Measurements from ENCODE around the gene RIPOR3. TPM values are rescaled to one million over a fixed set of nuclear protein-coding genes. Genes with fewer than 3 reads are reported as not detected.

Gene RIPOR3
- total and polyA plus RNA-seq, 4 donors, result 5.6 to 90.3 (median 16.3) TPM

DNA sequence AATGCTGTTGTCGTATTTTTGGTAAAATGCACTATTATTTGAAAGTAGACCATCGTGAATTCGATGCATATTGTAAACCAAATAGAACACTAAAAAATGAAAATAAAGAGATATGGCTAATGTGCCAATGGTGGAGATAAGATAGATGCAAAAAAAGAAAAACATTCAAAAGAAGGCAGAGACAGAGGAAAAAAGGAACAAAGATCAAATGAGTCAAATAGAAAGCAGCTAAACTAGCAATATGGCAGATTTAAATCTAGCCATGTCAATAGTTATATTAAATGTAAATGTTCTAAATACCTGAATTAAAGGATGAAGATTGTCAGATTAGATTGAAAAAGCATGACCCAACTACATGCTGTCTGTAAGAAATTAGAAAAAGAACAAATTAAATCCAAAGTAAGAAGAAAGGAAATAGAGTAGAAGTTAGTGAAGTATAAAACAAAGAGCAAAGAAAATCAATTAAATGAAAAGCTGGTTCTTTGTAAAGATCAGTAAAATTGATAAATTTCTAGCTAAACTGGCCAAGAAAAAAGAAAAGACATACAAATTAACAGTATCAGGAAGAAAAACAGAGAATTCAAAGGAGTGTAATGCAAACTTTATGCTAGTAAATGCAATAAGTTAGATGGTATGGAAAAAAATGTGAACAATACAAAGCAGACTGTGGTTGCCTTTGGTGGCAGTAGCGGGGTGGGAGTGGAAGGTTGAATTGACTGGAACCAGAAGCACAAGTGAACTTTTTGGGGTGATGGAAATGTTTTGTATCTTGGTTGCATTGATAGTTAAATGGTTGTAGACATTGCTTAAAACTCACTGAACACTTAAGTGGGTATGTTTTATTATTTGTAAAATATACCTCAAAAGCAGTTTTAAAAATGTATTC lies 136.4 kb downstream of the RIPOR3 start:
- Histone ChIP-seq H3K4me1 (ENCODE audit: control insufficient read depth in 4 of 4, insufficient read depth in 4 of 4, low read length in 3 of 4) (peaks cover 0 to 2% (median 0%) of the 10 kb centered on the region in 4 donors), H3K27ac (ENCODE audit: low read depth in 1 of 2, low read length in 2 of 2) (no peak overlapping the region), H3K9ac (ENCODE audit: low read depth in 1 of 2, low read length in 2 of 2) (no peak overlapping the region), H3K36me3 (ENCODE audit: control insufficient read depth in 4 of 4, insufficient read depth in 3 of 4, low read depth in 1 of 4, low read length in 3 of 4) (no peaks in the 10 kb centered on the region), H3K9me3 (ENCODE audit: control insufficient read depth in 4 of 4, low read length in 3 of 4) (no peaks in the 10 kb centered on the region), H3K27me3 (ENCODE audit: control insufficient read depth in 4 of 4, insufficient read depth in 4 of 4, low read length in 3 of 4) (no peaks in the 10 kb centered on the region), H3K4me3 (ENCODE audit: low read depth in 1 of 3, low read length in 3 of 3) (no peak overlapping the region)
- no peak for TF ChIP-seq YY1 (IDR thresholded peaks at IDR 0.05)
- peak in 1 of 2 donors; percentile 21 for TF ChIP-seq JUND (IDR thresholded peaks at IDR 0.05)
- DNase-seq (ENCODE audit: low spot score), result no peak
- WGBS, result 98% methylated on average over 4 of the region's 4 CpGs

DNA sequence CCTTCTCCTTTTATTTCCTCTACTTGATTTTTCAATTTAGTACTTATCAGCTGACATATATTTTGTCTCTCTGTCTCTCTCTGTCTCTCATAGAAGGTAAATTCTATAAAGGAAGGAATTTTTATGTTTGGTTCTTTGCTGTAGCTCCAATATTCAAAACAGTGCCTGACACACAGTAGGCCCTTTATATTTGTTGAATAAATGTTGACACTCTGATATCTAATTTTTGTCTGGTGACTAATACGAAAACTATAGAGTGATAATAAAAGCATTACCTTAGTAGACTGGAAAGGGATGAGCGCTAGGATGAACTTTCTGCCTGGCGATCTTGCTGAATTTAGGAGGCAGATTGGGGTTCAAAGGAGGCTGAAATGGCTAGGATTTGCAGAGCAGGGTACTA lies 138.4 kb downstream of the RIPOR3 start:
- Histone ChIP-seq H3K27ac (ENCODE audit: low read depth in 1 of 2, low read length in 2 of 2) (no peak overlapping the region), H3K4me1 (ENCODE audit: control insufficient read depth in 4 of 4, insufficient read depth in 4 of 4, low read length in 3 of 4) (peaks cover 0 to 2% (median 0%) of the 10 kb centered on the region in 4 donors), H3K4me3 (ENCODE audit: low read depth in 1 of 3, low read length in 3 of 3) (no peak overlapping the region), H3K9me3 (ENCODE audit: control insufficient read depth in 4 of 4, low read length in 3 of 4) (no peaks in the 10 kb centered on the region), H3K36me3 (ENCODE audit: control insufficient read depth in 4 of 4, insufficient read depth in 3 of 4, low read depth in 1 of 4, low read length in 3 of 4) (peaks cover 0 to 2% (median 0%) of the 10 kb centered on the region in 4 donors), H3K9ac (ENCODE audit: low read depth in 1 of 2, low read length in 2 of 2) (no peak overlapping the region), H3K27me3 (ENCODE audit: control insufficient read depth in 4 of 4, insufficient read depth in 4 of 4, low read length in 3 of 4) (no peaks in the 10 kb centered on the region)
- TF ChIP-seq TAF1 (conservative IDR thresholded peaks at IDR 0.05) (no peak), JUND (IDR thresholded peaks at IDR 0.05) (no peak), HNF4A (conservative IDR thresholded peaks at IDR 0.05) (no peak), SP1 (IDR thresholded peaks at IDR 0.05) (no peak), NR2F2 (IDR thresholded peaks at IDR 0.05) (no peak), YY1 (IDR thresholded peaks at IDR 0.05) (no peak), FOXA2 (IDR thresholded peaks at IDR 0.05) (no peak), EGR1 (IDR thresholded peaks at IDR 0.05; ENCODE audit: low read depth in 2 of 2) (no peak), GABPA (IDR thresholded peaks at IDR 0.05 in 1 of 2, conservative IDR thresholded peaks at IDR 0.05 in 1 of 2) (no peak), ATF3 (IDR thresholded peaks at IDR 0.05) (no peak), HNF4G (IDR thresholded peaks at IDR 0.05) (no peak), RAD21 (IDR thresholded peaks at IDR 0.05) (no peak), RXRA (IDR thresholded peaks at IDR 0.05) (no peak), FOXA1 (IDR thresholded peaks at IDR 0.05) (no peak), REST (IDR thresholded peaks at IDR 0.05) (no peak)
- TF ChIP-seq, protein P1, sequence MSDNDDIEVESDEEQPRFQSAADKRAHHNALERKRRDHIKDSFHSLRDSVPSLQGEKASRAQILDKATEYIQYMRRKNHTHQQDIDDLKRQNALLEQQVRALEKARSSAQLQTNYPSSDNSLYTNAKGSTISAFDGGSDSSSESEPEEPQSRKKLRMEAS (IDR thresholded peaks at IDR 0.05), result no peak
- TF ChIP-seq, protein P2, sequence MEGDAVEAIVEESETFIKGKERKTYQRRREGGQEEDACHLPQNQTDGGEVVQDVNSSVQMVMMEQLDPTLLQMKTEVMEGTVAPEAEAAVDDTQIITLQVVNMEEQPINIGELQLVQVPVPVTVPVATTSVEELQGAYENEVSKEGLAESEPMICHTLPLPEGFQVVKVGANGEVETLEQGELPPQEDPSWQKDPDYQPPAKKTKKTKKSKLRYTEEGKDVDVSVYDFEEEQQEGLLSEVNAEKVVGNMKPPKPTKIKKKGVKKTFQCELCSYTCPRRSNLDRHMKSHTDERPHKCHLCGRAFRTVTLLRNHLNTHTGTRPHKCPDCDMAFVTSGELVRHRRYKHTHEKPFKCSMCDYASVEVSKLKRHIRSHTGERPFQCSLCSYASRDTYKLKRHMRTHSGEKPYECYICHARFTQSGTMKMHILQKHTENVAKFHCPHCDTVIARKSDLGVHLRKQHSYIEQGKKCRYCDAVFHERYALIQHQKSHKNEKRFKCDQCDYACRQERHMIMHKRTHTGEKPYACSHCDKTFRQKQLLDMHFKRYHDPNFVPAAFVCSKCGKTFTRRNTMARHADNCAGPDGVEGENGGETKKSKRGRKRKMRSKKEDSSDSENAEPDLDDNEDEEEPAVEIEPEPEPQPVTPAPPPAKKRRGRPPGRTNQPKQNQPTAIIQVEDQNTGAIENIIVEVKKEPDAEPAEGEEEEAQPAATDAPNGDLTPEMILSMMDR (IDR thresholded peaks at IDR 0.05; ENCODE audit: low read depth, low read length, missing input control), result no peak
- TF ChIP-seq, protein P3, sequence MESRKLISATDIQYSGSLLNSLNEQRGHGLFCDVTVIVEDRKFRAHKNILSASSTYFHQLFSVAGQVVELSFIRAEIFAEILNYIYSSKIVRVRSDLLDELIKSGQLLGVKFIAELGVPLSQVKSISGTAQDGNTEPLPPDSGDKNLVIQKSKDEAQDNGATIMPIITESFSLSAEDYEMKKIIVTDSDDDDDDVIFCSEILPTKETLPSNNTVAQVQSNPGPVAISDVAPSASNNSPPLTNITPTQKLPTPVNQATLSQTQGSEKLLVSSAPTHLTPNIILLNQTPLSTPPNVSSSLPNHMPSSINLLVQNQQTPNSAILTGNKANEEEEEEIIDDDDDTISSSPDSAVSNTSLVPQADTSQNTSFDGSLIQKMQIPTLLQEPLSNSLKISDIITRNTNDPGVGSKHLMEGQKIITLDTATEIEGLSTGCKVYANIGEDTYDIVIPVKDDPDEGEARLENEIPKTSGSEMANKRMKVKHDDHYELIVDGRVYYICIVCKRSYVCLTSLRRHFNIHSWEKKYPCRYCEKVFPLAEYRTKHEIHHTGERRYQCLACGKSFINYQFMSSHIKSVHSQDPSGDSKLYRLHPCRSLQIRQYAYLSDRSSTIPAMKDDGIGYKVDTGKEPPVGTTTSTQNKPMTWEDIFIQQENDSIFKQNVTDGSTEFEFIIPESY (IDR thresholded peaks at IDR 0.05), result no peak
- DNase-seq (ENCODE audit: low spot score), result no peak
- 98% methylated on average over 3 of the region's 3 CpGs for WGBS

Data from liver (tissue), 9 donors.